IMR-90 (cell line): ENCODE results near the gene AOPEP. TPM values are rescaled to one million over a fixed set of nuclear protein-coding genes. Genes with fewer than 3 reads are reported as not detected.

Experiments
- ATAC-seq: fragments of 200-7000 bp; cut with Tn5 transposase; 2 replicates; pipeline ENCODE4 v1.9.1; 2020; ENCODE audit warnings: low read depth, mild to moderate bottlenecking, moderate library complexity
- BruUV-seq: library from RNA; stranded (reverse); fragments of 400-500 nt; replicated peaks from 2 replicates; lab custom pipeline; 2021; lab: Mats Ljungman, UMichigan
- CTCF ChIA-PET: fragments of 300-600 bp; formaldehyde crosslinking; extraction: SDS; loops from one replicate; lab custom pipeline; 2021; ENCODE audit warnings: antibody characterized with exemption; lab: Yijun Ruan, JAX
- POLR2A ChIA-PET: fragments of 300-600 bp; sonication (Branson Sonifier 250); formaldehyde crosslinking; loops from one replicate; lab custom pipeline; 2022; ENCODE audit warnings: antibody characterized with exemption; ENCODE audit not compliant: unreplicated experiment; lab: Charles Lee
- DNase-seq: peaks from one replicate; pipeline ENCODE4 v3.0.0; 2013
- H2AFZ ChIP-seq: replicated peaks from 2 replicates; pipeline ENCODE3; 2013; ENCODE audit warnings: low read length, mild to moderate bottlenecking; ENCODE audit not compliant: poor library complexity
- H2AK5ac ChIP-seq: 2 replicates; pipeline ENCODE4 v1.6.1; 2013; ENCODE audit warnings: low read depth, low read length, inconsistent platforms
- H2AK9ac ChIP-seq: replicated peaks from 2 replicates; pipeline ENCODE3; 2013; ENCODE audit warnings: mild to moderate bottlenecking, low read depth, low read length, moderate library complexity; ENCODE audit not compliant: poor library complexity
- H2BK120ac ChIP-seq: 2 replicates; pipeline ENCODE4 v1.6.1; 2013; ENCODE audit warnings: low read depth, low read length, inconsistent platforms
- H2BK15ac ChIP-seq: 3 replicates; pipeline ENCODE4 v1.6.1; 2013; ENCODE audit warnings: low read depth, low read length, inconsistent platforms
- H2BK20ac ChIP-seq: 2 replicates; pipeline ENCODE4 v1.6.1; 2013; ENCODE audit warnings: low read depth, mild to moderate bottlenecking, inconsistent platforms, low read length, moderate library complexity
- H2BK5ac ChIP-seq: 2 replicates; pipeline ENCODE4 v1.6.1; 2013; ENCODE audit warnings: mild to moderate bottlenecking, low read depth, low read length, inconsistent platforms; ENCODE audit not compliant: poor library complexity, severe bottlenecking
- H3K14ac ChIP-seq: replicated peaks from 2 replicates; pipeline ENCODE4 v1.6.1; 2013; ENCODE audit warnings: low read depth, low read length, inconsistent platforms
- H3K18ac ChIP-seq: 2 replicates; pipeline ENCODE4 v1.6.1; 2013; ENCODE audit warnings: low read depth, low read length, control low read depth
- H3K23ac ChIP-seq: 2 replicates; pipeline ENCODE4 v1.6.1; 2013; ENCODE audit warnings: low read depth, low read length, inconsistent platforms
- H3K27ac ChIP-seq: 2 replicates; pipeline ENCODE4 v1.5.1; 2013; ENCODE audit warnings: mild to moderate bottlenecking, control low read depth, low read length; ENCODE audit not compliant: insufficient read depth
- H3K27me3 ChIP-seq: 2 replicates; pipeline ENCODE4 v1.6.1; 2013; ENCODE audit warnings: low read length; ENCODE audit not compliant: control insufficient read depth, insufficient read depth
- H3K36me3 ChIP-seq: 2 replicates; pipeline ENCODE4 v1.6.1; 2013; ENCODE audit warnings: low read length, mixed read lengths; ENCODE audit not compliant: control insufficient read depth, insufficient read depth
- H3K4ac ChIP-seq: 2 replicates; pipeline ENCODE4 v1.6.1; 2013; ENCODE audit warnings: low read depth, low read length, inconsistent platforms
- H3K4me1 ChIP-seq: 2 replicates; pipeline ENCODE4 v1.6.1; 2013; ENCODE audit warnings: low read length, mixed read lengths; ENCODE audit not compliant: control insufficient read depth, insufficient read depth
- H3K4me2 ChIP-seq: 2 replicates; pipeline ENCODE4 v1.6.1; 2013; ENCODE audit warnings: low read depth, mild to moderate bottlenecking, control low read depth, low read length, moderate library complexity
- H3K4me3 ChIP-seq: 2 replicates; pipeline ENCODE4 v1.5.1; 2013; ENCODE audit warnings: low read depth, mild to moderate bottlenecking, control low read depth, low read length, moderate library complexity; ENCODE audit not compliant: insufficient read depth
- H3K56ac ChIP-seq: 2 replicates; pipeline ENCODE4 v1.6.1; 2013; ENCODE audit warnings: low read length, inconsistent platforms; ENCODE audit not compliant: insufficient read depth; ENCODE audit errors: extremely low read depth
- H3K79me1 ChIP-seq, 2 experiments: 2 replicates each; pipeline ENCODE4 v1.6.1; 2013; ENCODE audit warnings: low read length in 2 of 2, inconsistent platforms in 1 of 2, low read depth in 1 of 2
- H3K9ac ChIP-seq: 2 replicates; pipeline ENCODE4 v1.6.1; 2013; ENCODE audit warnings: low read depth, low read length, control low read depth
- H3K9me1 ChIP-seq: 2 replicates; pipeline ENCODE4 v1.6.1; 2013; ENCODE audit warnings: low read length, inconsistent platforms; ENCODE audit not compliant: insufficient read depth
- H3K9me3 ChIP-seq: 2 replicates; pipeline ENCODE4 v1.6.1; 2013; ENCODE audit warnings: low read length; ENCODE audit not compliant: control insufficient read depth, insufficient read depth
- H4K20me1 ChIP-seq: 2 replicates; pipeline ENCODE4 v1.6.1; 2013; ENCODE audit warnings: low read length, inconsistent platforms; ENCODE audit not compliant: insufficient read depth
- H4K5ac ChIP-seq: 2 replicates; pipeline ENCODE4 v1.6.1; 2013; ENCODE audit warnings: mild to moderate bottlenecking, low read depth, low read length, control low read depth
- H4K8ac ChIP-seq, 2 experiments: 2 replicates each; pipeline ENCODE4 v1.6.1; 2013; ENCODE audit warnings: low read depth in 2 of 2, low read length in 2 of 2, control low read depth in 1 of 2, inconsistent platforms in 1 of 2
- H4K91ac ChIP-seq: 2 replicates; pipeline ENCODE4 v1.6.1; 2013; ENCODE audit warnings: low read depth, low read length, inconsistent platforms; ENCODE audit not compliant: insufficient read depth
- CHD1 ChIP-seq: IDR thresholded peaks from 2 replicates; pipeline ENCODE4 v1.6.1; 2012; ENCODE audit warnings: low read depth, low read length, improper control_type of control experiment
- MAFK ChIP-seq: IDR thresholded peaks from 2 replicates; pipeline ENCODE4 v1.6.1; 2012; ENCODE audit warnings: low read depth, low read length, improper control_type of control experiment
- WGBS, 2 experiments: methylation state at CpG; one replicate each; pipeline versions ENCODE4 v1.1.5 to v1.1.7; 2013; ENCODE audit warnings: missing lambda C conversion rate in 2 of 2; ENCODE audit not compliant: insufficient read length in 1 of 2; ENCODE audit errors: extremely low coverage in 2 of 2; 5-methylcytosine and 5-hydroxymethylcytosine counted together
- dilution Hi-C: fragments of 300-500 bp; cut with HindIII; formaldehyde crosslinking; loops from one replicate; pipeline ENCODE4 v1.14.3; 2018; ENCODE audit warnings: low sequenced_read_pairs; ENCODE audit not compliant: unreplicated experiment
- in situ Hi-C: fragments of 300-500 bp; cut with MboI; formaldehyde crosslinking; loops from 3 replicates; pipeline ENCODE4 v1.14.3; 2019; ENCODE audit warnings: low sequenced_read_pairs, inconsistent platforms, mixed read lengths
- intact Hi-C: fragments of 100-400 bp; cut with micrococcal nuclease; formaldehyde crosslinking; loops from 2 replicates; pipeline ENCODE4 v1.10.0; 2022
- polyA plus RNA-seq, 3 experiments: library from polyadenylated mRNA; depleted of rRNA; stranded (reverse); fragments of >200 nt; gene quantifications; 2 replicates each; pipeline ENCODE4 v1.2.3, GENCODE V29; 2012; ENCODE audit warnings: low replicate concordance in 1 of 3
- total RNA-seq: library from RNA; depleted of rRNA; stranded (reverse); fragments of >200 nt; gene quantifications from 2 replicates; pipeline ENCODE4 v1.2.3, GENCODE V29; 2012

Gene AOPEP
- total and polyA plus RNA-seq, 2 of the 4 experiments (the other 2 are of a cell fraction) = 34.9 to 38.7 TPM

DNA sequence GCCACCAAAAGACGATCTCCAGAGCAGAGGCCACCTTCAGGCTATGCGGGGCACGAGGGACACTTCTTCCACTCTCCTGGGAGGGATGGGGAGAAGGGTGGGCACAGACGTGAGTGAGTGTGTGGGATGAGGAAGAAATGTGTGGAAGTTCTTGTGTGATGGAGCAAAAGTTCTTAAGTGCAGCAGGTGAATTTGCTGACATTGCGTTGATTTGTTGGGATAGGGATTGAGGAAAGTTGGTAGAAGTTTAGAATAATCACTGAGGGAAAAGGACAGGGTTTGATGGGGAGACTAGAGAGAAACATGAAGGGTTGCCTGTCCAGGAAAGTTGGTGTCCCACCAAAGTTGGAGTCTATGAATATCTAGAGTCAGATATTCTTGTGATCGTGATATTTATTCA, 2.2 kb downstream of the AOPEP start:
- WGBS, 2 experiments = 53 to 100% methylated on average over 1 to 6 of the region's 6 CpGs
- POLR2A ChIA-PET = interaction anchor here (0.6 kb wide), 1 partner anchor 390 kb away, joined by 10 read pairs; no protein-coding TSS in a partner anchor
- ATAC-seq (no peak), DNase-seq (no peak)
- no peak overlapping the region for H2BK20ac ChIP-seq
- no peak overlapping the region for H3K23ac ChIP-seq
- no peak overlapping the region for H2AFZ ChIP-seq
- no peaks in the 10 kb centered on the region for H3K27me3 ChIP-seq
- dilution Hi-C loops = no loop called here
- no peak overlapping the region for H2AK5ac ChIP-seq
- no peak overlapping the region for H3K27ac ChIP-seq
- no peaks in the 10 kb centered on the region for H3K4me1 ChIP-seq
- peaks cover 3% of the 10 kb centered on the region for H3K36me3 ChIP-seq
- H2AK9ac ChIP-seq = no peak overlapping the region
- in situ Hi-C loops = no loop called here
- peaks cover 18 to 29% of the 10 kb centered on the region in 2 experiments for H3K79me1 ChIP-seq
- no peak for TF ChIP-seq CHD1
- TF ChIP-seq MAFK = peak; percentile 82
- no peak overlapping the region for H3K14ac ChIP-seq
- CTCF ChIA-PET = no interaction called here
- no peak overlapping the region for H2BK15ac ChIP-seq
- no peak overlapping the region for H4K8ac ChIP-seq
- H3K4me2 ChIP-seq = no peak overlapping the region
- H3K9ac ChIP-seq = no peak overlapping the region
- no peak overlapping the region for H3K56ac ChIP-seq
- H4K91ac ChIP-seq = no peak overlapping the region
- peaks cover 9% of the 10 kb centered on the region for H3K9me1 ChIP-seq
- H3K18ac ChIP-seq = no peak overlapping the region
- H3K4me3 ChIP-seq = no peak overlapping the region
- H2BK120ac ChIP-seq = no peak overlapping the region
- no peak overlapping the region for H4K5ac ChIP-seq
- BruUV-seq = no TSS peak
- no peaks in the 10 kb centered on the region for H3K9me3 ChIP-seq
- intact Hi-C loops = no loop called here
- no peak overlapping the region for H3K4ac ChIP-seq
- H2BK5ac ChIP-seq = no peak overlapping the region
- no peaks in the 10 kb centered on the region for H4K20me1 ChIP-seq
